OCI-LY1 (cell line): ENCODE data around the gene GMPPA.

Experiments used
- EZH2 ChIP-seq: fragments of 200-600 bp; sonication (generic), shearing (Covaris generic); IDR thresholded peaks from 2 replicates; pipeline ENCODE4 v1.8.0; 2017; ENCODE audit warnings: borderline replicate concordance, mixed run types, mild to moderate bottlenecking, antibody characterized with exemption, low read length, moderate library complexity, mixed read lengths
- TF ChIP-seq, protein P1 (sequence below): fragments of 200-600 bp; sonication (generic), shearing (Covaris generic); IDR thresholded peaks from 2 replicates; pipeline ENCODE4 v1.5.1; 2017; ENCODE audit warnings: mild to moderate bottlenecking, antibody characterized with exemption, low read length, moderate library complexity, mixed read lengths

DNA sequence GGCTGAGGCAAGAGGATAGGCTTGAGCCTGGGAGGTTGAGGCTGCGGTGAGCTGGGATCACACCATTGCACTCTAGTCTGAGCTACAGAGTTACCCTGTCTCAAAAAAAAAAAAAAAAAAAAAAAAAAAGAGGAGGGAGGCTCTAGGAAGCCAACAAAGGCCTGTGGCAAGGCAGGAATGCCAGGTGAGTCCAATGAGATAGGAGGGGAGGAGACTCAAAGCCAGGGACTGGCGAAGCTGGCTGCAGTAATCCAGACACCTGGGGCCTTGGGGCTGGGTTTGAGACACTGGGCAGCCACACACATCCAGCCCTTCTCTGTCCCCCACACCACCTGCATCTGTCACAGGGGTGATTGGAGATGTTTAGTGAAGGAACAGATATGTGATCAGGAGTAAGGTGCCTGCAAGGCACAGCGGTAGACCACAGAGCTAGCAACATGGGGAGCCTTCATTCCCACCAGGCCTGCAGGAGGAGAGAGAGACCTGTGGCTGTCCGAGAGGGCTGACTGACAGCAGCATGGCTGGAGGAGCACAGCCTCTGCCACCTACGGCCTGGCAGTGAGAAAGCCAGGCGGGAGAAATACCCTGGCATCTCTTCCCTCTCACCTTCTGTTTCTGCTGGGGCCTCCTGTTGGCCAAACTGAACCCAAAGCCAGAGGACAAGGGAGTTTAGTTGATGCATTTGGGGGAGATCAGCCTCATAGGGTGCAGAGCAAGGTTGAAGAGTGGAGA is 35.4 kb downstream of the GMPPA start:
- TF ChIP-seq, protein P1, sequence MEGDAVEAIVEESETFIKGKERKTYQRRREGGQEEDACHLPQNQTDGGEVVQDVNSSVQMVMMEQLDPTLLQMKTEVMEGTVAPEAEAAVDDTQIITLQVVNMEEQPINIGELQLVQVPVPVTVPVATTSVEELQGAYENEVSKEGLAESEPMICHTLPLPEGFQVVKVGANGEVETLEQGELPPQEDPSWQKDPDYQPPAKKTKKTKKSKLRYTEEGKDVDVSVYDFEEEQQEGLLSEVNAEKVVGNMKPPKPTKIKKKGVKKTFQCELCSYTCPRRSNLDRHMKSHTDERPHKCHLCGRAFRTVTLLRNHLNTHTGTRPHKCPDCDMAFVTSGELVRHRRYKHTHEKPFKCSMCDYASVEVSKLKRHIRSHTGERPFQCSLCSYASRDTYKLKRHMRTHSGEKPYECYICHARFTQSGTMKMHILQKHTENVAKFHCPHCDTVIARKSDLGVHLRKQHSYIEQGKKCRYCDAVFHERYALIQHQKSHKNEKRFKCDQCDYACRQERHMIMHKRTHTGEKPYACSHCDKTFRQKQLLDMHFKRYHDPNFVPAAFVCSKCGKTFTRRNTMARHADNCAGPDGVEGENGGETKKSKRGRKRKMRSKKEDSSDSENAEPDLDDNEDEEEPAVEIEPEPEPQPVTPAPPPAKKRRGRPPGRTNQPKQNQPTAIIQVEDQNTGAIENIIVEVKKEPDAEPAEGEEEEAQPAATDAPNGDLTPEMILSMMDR, result no peak
- TF ChIP-seq EZH2, result no peak
